Measurements from ENCODE around the gene UBL5. TPM values are rescaled to one million over a fixed set of nuclear protein-coding genes. Genes with fewer than 3 reads are reported as not detected.
"Not testable (repeated sequence)": the region's sequence is repeated elsewhere in the genome, so short reads cannot be mapped to it uniquely, and the experiment has no call there.

Gene UBL5
- polyA plus RNA-seq, 2 of the 4 experiments (the other 2 are of a cell fraction): 460 to 519 TPM

DNA sequence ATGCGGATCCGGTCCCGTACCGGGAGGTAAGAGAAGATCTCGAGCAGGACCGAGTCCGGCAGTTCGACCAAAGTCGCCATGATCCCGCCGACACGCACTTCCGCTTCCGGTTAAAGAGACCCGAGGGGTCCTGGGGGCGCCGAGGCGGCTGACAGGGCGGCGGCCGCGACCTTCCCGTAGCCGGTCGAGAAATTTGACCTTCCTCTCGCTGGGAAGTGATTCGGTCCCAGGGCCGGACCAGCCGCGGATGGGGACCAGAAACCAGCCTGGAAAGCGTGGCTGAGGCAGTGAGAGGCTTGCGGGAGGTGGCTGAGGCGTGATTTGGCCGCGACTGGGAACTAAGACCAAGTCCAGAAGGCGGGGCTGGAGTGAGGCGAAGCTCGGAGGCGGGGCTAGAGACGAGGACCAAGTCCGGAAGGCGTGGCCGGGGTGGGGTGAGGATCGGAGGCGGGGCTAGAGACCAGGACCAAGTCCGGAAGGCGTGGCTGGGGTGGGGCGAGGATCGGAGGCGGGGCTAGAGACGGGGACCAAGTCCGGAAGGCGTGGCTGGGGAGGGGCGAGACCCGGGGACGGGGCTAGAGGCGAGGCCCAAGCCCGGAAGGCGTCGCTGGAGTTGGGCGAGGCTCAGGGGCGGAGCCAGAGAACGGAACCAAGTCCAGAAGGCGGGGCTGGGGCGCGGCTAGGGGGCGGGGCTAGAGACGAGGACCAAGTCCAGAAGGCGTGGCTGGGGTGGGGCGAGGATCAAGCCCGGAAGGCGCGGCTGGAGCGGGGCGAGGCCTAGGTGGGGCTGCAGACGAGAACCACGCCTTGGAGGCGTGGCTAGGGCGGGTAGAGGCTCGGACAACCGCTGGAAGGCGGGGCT, 8.8 kb upstream of the UBL5 start, which contains the start of gene FBXL12:
TSS of gene FBXL12 (minus strand) at position 346 of the 862 bp plus-strand sequence. CDS start at position 80, 266 bp downstream.
- Histone ChIP-seq H3K4me3 (peak within 1 kb of the TSS; percentile 80), H3K4me2 (peak within 1 kb of the TSS; percentile 77), H3K9me3 (no peaks in the 10 kb centered on the region), H3K27ac (peak within 1 kb of the TSS; percentile 83 to 96), H3K4me1 (peaks cover 8% of the 10 kb centered on the region)
- TF ChIP-seq, protein P1, sequence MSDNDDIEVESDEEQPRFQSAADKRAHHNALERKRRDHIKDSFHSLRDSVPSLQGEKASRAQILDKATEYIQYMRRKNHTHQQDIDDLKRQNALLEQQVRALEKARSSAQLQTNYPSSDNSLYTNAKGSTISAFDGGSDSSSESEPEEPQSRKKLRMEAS (IDR thresholded peaks at IDR 0.05): peak; percentile 58
- 0 out of 3 replicates have a peak, but pooled peaks have one; percentile 34 for TF ChIP-seq BCL3 (IDR thresholded peaks at IDR 0.05)
- TF ChIP-seq JUN (IDR thresholded peaks at IDR 0.05): peak; percentile 42 to 78; a peak in 2 of 5 replicates
- peak; percentile 61 for TF ChIP-seq PHF8 (IDR thresholded peaks at IDR 0.05; ENCODE audit: borderline replicate concordance, low read depth)
- no peak for TF ChIP-seq NPAS2 (CRISPR knock-in tag; IDR thresholded peaks at IDR 0.05; ENCODE audit: borderline replicate concordance)
- TF ChIP-seq MYC (IDR thresholded peaks at IDR 0.05; ENCODE audit: borderline replicate concordance, low read length): 0 out of 2 replicates have a peak, but pooled peaks have one; percentile 26
- no peak for TF ChIP-seq FOXS1 (CRISPR knock-in tag; IDR thresholded peaks at IDR 0.05)
- peak; percentile 75 for TF ChIP-seq POLR2A (IDR thresholded peaks at IDR 0.05; ENCODE audit: low read length)
- ChIA-PET CTCF (no interaction called here), POLR2A (interaction anchor here (0.5 to 1.2 kb wide), 6 partner anchors 9 to 1295 kb away, joined by 3 to 11 read pairs (median 3); partner anchors contain the start of genes PIN1 and UBL5)
- FAIRE-seq (no peak), ATAC-seq (peak; percentile 88 to 91), DNase-seq (ENCODE audit: low read depth in 1 of 2, low spot score in 1 of 2) (peak; percentile 54 to 99)
- under 1% methylated on average over 18 of the region's 82 CpGs for WGBS (ENCODE audit: missing lambda C conversion rate)

GRCh38 chr19:9819596-9819909, 8.2 kb upstream of the UBL5 start:
- Histone ChIP-seq H3K27ac (peak overlapping the region; percentile 66 to 78; a peak in 5 of 6 replicates), H3K9me3 (no peaks in the 10 kb centered on the region), H3K4me3 (0 out of 3 replicates have a peak overlapping the region, but pooled peaks have one; percentile 10), H3K4me2 (peak overlapping the region; percentile 69), H3K4me1 (peaks cover 8% of the 10 kb centered on the region)
- peak in 1 of 2 experiments; percentile 76 for DNase-seq (ENCODE audit: low read depth in 1 of 2, low spot score in 1 of 2)
- ChIA-PET CTCF (no interaction called here), POLR2A (interaction anchor here (0.5 to 1.2 kb wide), 4 partner anchors 8 to 1296 kb away, joined by 3 to 11 read pairs (median 3); partner anchors contain the start of genes PIN1 and UBL5)
- 0% methylated on average over 11 of the region's 21 CpGs for WGBS (ENCODE audit: missing lambda C conversion rate)
- ATAC-seq: peak; percentile 90 to 93
- FAIRE-seq: no peak
- no peak for TF ChIP-seq BCL3 (IDR thresholded peaks at IDR 0.05)
- TF ChIP-seq, protein P1 (IDR thresholded peaks at IDR 0.05): 0 out of 2 replicates have a peak, but pooled peaks have one; percentile 5

DNA sequence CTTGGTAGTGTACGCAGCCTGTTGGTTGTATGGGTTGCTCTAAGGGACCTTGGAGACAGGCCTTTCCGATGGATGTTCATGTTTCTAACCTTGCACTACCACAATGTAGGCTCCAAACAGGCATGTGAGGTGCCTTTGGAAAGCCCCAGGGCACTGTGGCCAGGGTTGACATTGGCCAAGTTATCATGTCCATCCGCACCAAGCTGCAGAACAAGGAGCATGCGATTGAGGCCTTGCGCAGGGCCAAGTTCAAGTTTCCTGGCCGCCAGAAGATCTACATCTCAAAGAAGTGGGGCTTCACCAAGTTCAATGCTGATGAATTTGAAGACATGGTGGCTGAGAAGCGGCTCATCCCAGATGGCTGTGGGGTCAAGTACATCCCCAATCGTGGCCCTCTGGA, 7.7 kb upstream of the UBL5 start:
- H3K4me1 ChIP-seq; CTCF ChIA-PET; FAIRE-seq; POLR2A ChIA-PET; ATAC-seq; DNase-seq (ENCODE audit: low read depth in 1 of 2, low spot score in 1 of 2); H3K9me3 ChIP-seq: not testable (repeated sequence)
- WGBS (ENCODE audit: missing lambda C conversion rate): 91% methylated on average over 7 of the region's 8 CpGs
- Histone ChIP-seq H3K4me3 (0 out of 3 replicates have a peak overlapping the region, but pooled peaks have one; percentile 10), H3K27ac (peak overlapping the region; percentile 66 to 78; a peak in 5 of 6 replicates), H3K4me2 (peak overlapping the region; percentile 69)

- no peak overlapping the region for H3K4me2 ChIP-seq
- WGBS (ENCODE audit: missing lambda C conversion rate): 91% methylated on average over 5 of the region's 5 CpGs
- FAIRE-seq: no peak
- H3K27ac ChIP-seq: no peak overlapping the region
- CTCF ChIA-PET: no interaction called here
- no peak for DNase-seq (ENCODE audit: low read depth in 1 of 2, low spot score in 1 of 2)
- no peak overlapping the region for H3K4me3 ChIP-seq
- TF ChIP-seq FOSL2 (IDR thresholded peaks at IDR 0.05) (no peak), FOSL2 (CRISPR knock-in tag; IDR thresholded peaks at IDR 0.05) (no peak), NR3C1 (IDR thresholded peaks at IDR 0.05) (no peak), POLR2A (IDR thresholded peaks at IDR 0.05; ENCODE audit: low read length) (no peak), KDM1A (IDR thresholded peaks at IDR 0.05; ENCODE audit: low read depth) (no peak), EHF (CRISPR knock-in tag; IDR thresholded peaks at IDR 0.05) (no peak), SREBF2 (IDR thresholded peaks at IDR 0.05) (no peak), RCOR1 (IDR thresholded peaks at IDR 0.05; ENCODE audit: low read depth, low read length) (no peak), EP300 (IDR thresholded peaks at IDR 0.05) (no peak), SMC3 (IDR thresholded peaks at IDR 0.05) (no peak), FOSB (CRISPR knock-in tag; IDR thresholded peaks at IDR 0.05) (no peak)
- TF ChIP-seq, protein P1 (IDR thresholded peaks at IDR 0.05): no peak
- POLR2A ChIA-PET: no interaction called here
- H3K4me1 ChIP-seq: peaks cover 10% of the 10 kb centered on the region
- ATAC-seq: no peak
- H3K9me3 ChIP-seq: no peaks in the 10 kb centered on the region
Measured at GRCh38 chr19:9823816-9824215, 3.9 kb upstream of the UBL5 start.
